BJ (cell line): ENCODE measurements around the gene ACYP2. TPM values are rescaled to one million over a fixed set of nuclear protein-coding genes. Genes with fewer than 3 reads are reported as not detected.

Source experiments
- CTCF ChIA-PET: fragments of 350-600 bp; formaldehyde crosslinking; extraction: SDS; loops from one replicate; lab custom pipeline; 2021; ENCODE audit warnings: antibody characterized with exemption, inconsistent platforms; lab: Yijun Ruan, JAX
- POLR2A ChIA-PET: fragments of 300-600 bp; sonication (Branson Sonifier 250); formaldehyde crosslinking; extraction: SDS; loops from one replicate; lab custom pipeline; 2021; ENCODE audit warnings: antibody characterized with exemption; lab: Charles Lee
- DNase-seq: peaks from one replicate; pipeline ENCODE4 v3.0.0-alpha.2; 2011; ENCODE audit warnings: low read depth
- H3K27me3 ChIP-seq: 2 replicates; pipeline ENCODE4 v1.6.0; 2011; ENCODE audit warnings: low read length; ENCODE audit not compliant: control insufficient read depth, insufficient read depth
- H3K36me3 ChIP-seq: 2 replicates; pipeline ENCODE4 v1.5.1; 2011; ENCODE audit warnings: low read length; ENCODE audit not compliant: control insufficient read depth, insufficient read depth
- H3K4me3 ChIP-seq: 2 replicates; pipeline ENCODE4 v1.5.1; 2011; ENCODE audit warnings: low read depth, mild to moderate bottlenecking, control low read depth, low read length
- CTCF ChIP-seq: IDR thresholded peaks from 2 replicates; pipeline ENCODE4 v1.5.1; 2011; ENCODE audit warnings: low read depth, mild to moderate bottlenecking, control low read depth, inconsistent platforms, low read length, moderate library complexity; ENCODE audit not compliant: insufficient read depth
- polyA plus RNA-seq: library from polyadenylated mRNA; depleted of rRNA; stranded (reverse); fragments of >200 nt; gene quantifications from 2 replicates; pipeline ENCODE4 v1.2.3, GENCODE V29; 2011

ACYP2 gene
- polyA plus RNA-seq, 1 experiment, result 7.0 TPM

GRCh38 chr2:54247115-54247514 lies 131.7 kb downstream of the ACYP2 start:
- TF ChIP-seq CTCF, result no peak
- DNase-seq, result no peak
- Histone ChIP-seq H3K27me3 (no peaks in the 10 kb centered on the region), H3K4me3 (no peak overlapping the region), H3K36me3 (no peaks in the 10 kb centered on the region)
- CTCF ChIA-PET, result no interaction called here
- POLR2A ChIA-PET, result no interaction called here

- ChIA-PET POLR2A (no interaction called here), CTCF (interaction anchor here (0.6 kb wide), 1 partner anchor 35 kb away, joined by 3 read pairs; no protein-coding TSS in a partner anchor)
- Histone ChIP-seq H3K27me3 (no peaks in the 10 kb centered on the region), H3K4me3 (no peak overlapping the region), H3K36me3 (no peaks in the 10 kb centered on the region)
- TF ChIP-seq CTCF, result no peak
- no peak for DNase-seq
These were observed 134.2 kb downstream of the ACYP2 start for GRCh38 chr2:54249629-54250028.

GRCh38 chr2:54254180-54254579 lies 138.8 kb downstream of the ACYP2 start:
- ChIA-PET CTCF (interaction anchor here (1.2 kb wide), 1 partner anchor 9 kb away, joined by 5 read pairs; no protein-coding TSS in a partner anchor), POLR2A (no interaction called here)
- H3K4me3 ChIP-seq, result no peak overlapping the region
- no peaks in the 10 kb centered on the region for H3K27me3 ChIP-seq
- TF ChIP-seq CTCF, result no peak
- no peaks in the 10 kb centered on the region for H3K36me3 ChIP-seq
- DNase-seq, result no peak

- ChIA-PET POLR2A (no interaction called here), CTCF (no interaction called here)
- DNase-seq, result no peak
- Histone ChIP-seq H3K4me3 (no peak overlapping the region), H3K27me3 (no peaks in the 10 kb centered on the region), H3K36me3 (no peaks in the 10 kb centered on the region)
- no peak for TF ChIP-seq CTCF
These were observed 140.0 kb downstream of the ACYP2 start for GRCh38 chr2:54255230-54256090.

GRCh38 chr2:54256091-54256694 lies 140.8 kb downstream of the ACYP2 start, which contains the start of gene TSPYL6:
Gene TSPYL6, minus strand, starts transcription at chr2:54256229. Its CDS starts 78 bp downstream, at chr2:54256151.
- TF ChIP-seq CTCF, result no peak
- CTCF ChIA-PET, result no interaction called here
- POLR2A ChIA-PET, result no interaction called here
- Histone ChIP-seq H3K36me3 (no peaks in the 10 kb centered on the region), H3K4me3 (no peak within 1 kb of the TSS), H3K27me3 (no peaks in the 10 kb centered on the region)
- no peak for DNase-seq
